HAP-1 (cell line): Measurements from ENCODE around the gene NECTIN2.
A peak's percentile ranks its signal among the peaks of the same experiment; 100 is the strongest.
"Not testable (repeated sequence)": the region's sequence is repeated elsewhere in the genome, so short reads cannot be mapped to it uniquely, and the experiment has no call there.

Experiments
- DNase-seq, 2 experiments: peaks; one replicate each; pipeline ENCODE4 v3.0.0-alpha.2; 2016 to 2020; ENCODE audit warnings: low spot score in 2 of 2
- H3K27me3 ChIP-seq: fragments of 250-450 bp; sonication (Bioruptor Pico); 2 replicates; pipeline ENCODE4 v1.5.1; 2020; ENCODE audit warnings: low read depth, mild to moderate bottlenecking, moderate library complexity
- H3K36me3 ChIP-seq: fragments of 250-450 bp; sonication (Bioruptor Pico); replicated peaks from 2 replicates; pipeline ENCODE4 v1.5.1; 2020; ENCODE audit warnings: mild to moderate bottlenecking
- H3K4me1 ChIP-seq: fragments of 250-450 bp; sonication (Bioruptor Pico); 2 replicates; pipeline ENCODE4 v1.5.1; 2020; ENCODE audit warnings: mild to moderate bottlenecking
- H3K4me3 ChIP-seq: fragments of 250-450 bp; sonication (Bioruptor Pico); 2 replicates; pipeline ENCODE4 v1.5.1; 2020; ENCODE audit warnings: mild to moderate bottlenecking, moderate library complexity
- H3K9me3 ChIP-seq: fragments of 250-450 bp; sonication (Bioruptor Pico); 2 replicates; pipeline ENCODE4 v1.5.1; 2020; ENCODE audit warnings: mild to moderate bottlenecking, moderate library complexity
- in situ Hi-C: fragments of 300-500 bp; cut with MboI; formaldehyde crosslinking; loops from 3 replicates; pipeline ENCODE4 v1.14.3; 2020; ENCODE audit warnings: low sequenced_read_pairs, inconsistent platforms, mixed read lengths

The NECTIN2 gene

GRCh38 chr19:44848812-44849447 lies 2.8 kb downstream of the NECTIN2 start:
- in situ Hi-C loops = loop anchor here (10.0 kb wide), 2 partner anchors 124 to 274 kb away; no protein-coding TSS in a partner anchor
- peak in 1 of 2 experiments; percentile 45 for DNase-seq
- peak overlapping the region; percentile 94 for H3K4me3 ChIP-seq

GRCh38 chr19:44850641-44851109 lies 4.6 kb downstream of the NECTIN2 start:
- peaks cover 17% of the 10 kb centered on the region for H3K36me3 ChIP-seq
- H3K4me3 ChIP-seq = no peak overlapping the region
- DNase-seq = no peak
- in situ Hi-C loops = no loop called here
- no peaks in the 10 kb centered on the region for H3K27me3 ChIP-seq
- no peaks in the 10 kb centered on the region for H3K9me3 ChIP-seq
- H3K4me1 ChIP-seq = peaks cover 14% of the 10 kb centered on the region

More at GRCh38 chr19:44848812-44849447, 2.8 kb downstream of the NECTIN2 start:
- Histone ChIP-seq H3K27me3 (no peaks in the 10 kb centered on the region), H3K4me1 (peaks cover 19% of the 10 kb centered on the region), H3K9me3 (no peaks in the 10 kb centered on the region), H3K36me3 (peaks cover 14% of the 10 kb centered on the region)

DNA sequence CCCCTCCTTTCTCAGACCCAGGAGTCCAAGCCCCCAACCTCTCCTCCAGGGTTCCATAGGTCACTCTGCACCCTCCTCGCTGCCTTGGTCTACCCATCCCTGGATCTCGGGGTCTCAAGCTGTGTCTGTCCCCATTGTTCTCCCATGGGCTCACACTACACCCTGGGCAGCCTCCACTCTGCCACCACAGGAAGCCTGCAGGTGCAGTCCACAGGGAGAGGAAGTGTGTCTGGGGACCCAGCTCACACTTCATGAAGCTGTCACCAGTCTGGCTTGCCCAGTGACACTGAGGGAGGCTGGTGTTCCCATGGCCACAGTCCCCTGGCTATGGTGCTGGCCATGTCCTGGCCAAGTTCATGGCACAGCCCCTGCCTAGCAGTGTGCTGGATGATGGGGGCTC lies 5.3 kb downstream of the NECTIN2 start:
- no peak for DNase-seq
- Histone ChIP-seq H3K36me3 (peaks cover 24% of the 10 kb centered on the region), H3K4me1 (peaks cover 14% of the 10 kb centered on the region), H3K9me3 (no peaks in the 10 kb centered on the region), H3K27me3 (no peaks in the 10 kb centered on the region), H3K4me3 (no peak overlapping the region)
- in situ Hi-C loops = no loop called here

DNA sequence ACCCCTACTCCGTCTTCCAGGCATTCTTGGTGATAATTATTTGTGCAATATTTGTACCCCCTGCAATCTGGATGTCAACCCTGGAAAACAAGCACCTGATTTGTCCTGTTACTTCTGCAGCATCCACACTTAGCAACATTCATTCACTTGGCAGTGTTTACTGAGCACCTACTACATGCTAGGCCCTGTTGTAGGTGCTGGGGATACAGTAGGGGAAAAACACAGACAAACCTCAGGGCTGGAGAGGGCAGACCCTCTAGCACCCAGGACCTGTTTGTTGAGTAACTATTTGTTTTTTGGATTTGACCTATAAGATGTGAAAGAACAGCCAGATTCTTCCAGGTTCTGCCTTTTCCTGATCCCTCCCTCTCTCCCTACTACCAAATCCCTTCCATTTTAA lies 9.5 kb downstream of the NECTIN2 start:
- DNase-seq = no peak
- Histone ChIP-seq H3K36me3 (peaks cover 32% of the 10 kb centered on the region), H3K4me1 (peaks cover 2% of the 10 kb centered on the region; the same call in 1 of the 2 replicates), H3K4me3 (no peak overlapping the region), H3K27me3 (no peaks in the 10 kb centered on the region), H3K9me3 (no peaks in the 10 kb centered on the region)
- in situ Hi-C loops = no loop called here

- Histone ChIP-seq H3K27me3 (no peaks in the 10 kb centered on the region), H3K4me3 (no peak overlapping the region), H3K9me3 (no peaks in the 10 kb centered on the region), H3K36me3 (peaks cover 35% of the 10 kb centered on the region), H3K4me1 (peaks cover 2% of the 10 kb centered on the region; the same call in 1 of the 2 replicates)
- in situ Hi-C loops = no loop called here
- no peak for DNase-seq
These were observed 10.5 kb downstream of the NECTIN2 start for GRCh38 chr19:44856421-44857083.

DNA sequence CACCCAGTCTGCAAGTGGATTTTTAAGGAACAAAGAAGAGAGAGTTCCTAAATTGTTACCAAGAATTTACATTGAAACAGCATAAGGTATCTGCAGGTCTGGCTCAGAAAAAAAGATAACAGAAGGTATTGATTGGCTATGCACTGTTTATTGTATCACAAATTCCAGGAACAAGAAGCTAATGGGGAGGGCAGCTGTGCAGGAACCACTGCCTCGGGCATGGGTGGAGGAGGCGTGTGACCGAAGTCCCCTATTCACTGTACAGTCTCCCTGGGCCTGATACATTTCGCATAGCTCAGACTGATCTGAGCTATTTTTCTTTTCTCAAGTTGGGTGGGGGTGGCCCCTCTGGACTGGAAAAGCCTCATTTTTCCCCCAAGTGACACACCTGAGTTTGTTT lies 11.7 kb downstream of the NECTIN2 start:
- Histone ChIP-seq H3K27me3 (no peaks in the 10 kb centered on the region), H3K4me3 (no peak overlapping the region), H3K4me1 (peaks cover 2% of the 10 kb centered on the region; the same call in 1 of the 2 replicates), H3K36me3 (peaks cover 35% of the 10 kb centered on the region), H3K9me3 (no peaks in the 10 kb centered on the region)
- in situ Hi-C loops = no loop called here
- peak; percentile 59 to 68 for DNase-seq

GRCh38 chr19:44861576-44861975 lies 15.5 kb downstream of the NECTIN2 start:
- DNase-seq, H3K27me3 ChIP-seq, in situ Hi-C loops, H3K4me1 ChIP-seq, H3K4me3 ChIP-seq, H3K9me3 ChIP-seq: not testable (repeated sequence)
- H3K36me3 ChIP-seq = peaks cover 37% of the 10 kb centered on the region

- no peaks in the 10 kb centered on the region for H3K9me3 ChIP-seq
- in situ Hi-C loops = no loop called here
- H3K4me1 ChIP-seq = no peaks in the 10 kb centered on the region
These were observed 17.9 kb downstream of the NECTIN2 start for GRCh38 chr19:44863990-44864389.

DNA sequence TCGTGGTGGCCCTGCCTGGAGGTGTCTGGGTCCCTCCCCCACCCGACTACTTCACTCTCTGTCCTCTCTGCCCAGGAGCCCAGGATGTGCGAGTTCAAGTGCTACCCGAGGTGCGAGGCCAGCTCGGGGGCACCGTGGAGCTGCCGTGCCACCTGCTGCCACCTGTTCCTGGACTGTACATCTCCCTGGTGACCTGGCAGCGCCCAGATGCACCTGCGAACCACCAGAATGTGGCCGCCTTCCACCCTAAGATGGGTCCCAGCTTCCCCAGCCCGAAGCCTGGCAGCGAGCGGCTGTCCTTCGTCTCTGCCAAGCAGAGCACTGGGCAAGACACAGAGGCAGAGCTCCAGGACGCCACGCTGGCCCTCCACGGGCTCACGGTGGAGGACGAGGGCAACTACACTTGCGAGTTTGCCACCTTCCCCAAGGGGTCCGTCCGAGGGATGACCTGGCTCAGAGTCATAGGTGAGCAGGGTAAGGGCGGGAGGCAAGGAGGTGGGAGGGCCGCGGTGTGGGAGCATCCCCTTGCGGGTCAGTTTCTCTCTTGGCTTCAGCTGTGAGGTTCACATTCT lies 19.2 kb downstream of the NECTIN2 start:
- no peak overlapping the region for H3K4me3 ChIP-seq
- H3K27me3 ChIP-seq = no peaks in the 10 kb centered on the region
- no peaks in the 10 kb centered on the region for H3K4me1 ChIP-seq
- DNase-seq = no peak
- H3K36me3 ChIP-seq = peaks cover 39% of the 10 kb centered on the region
- in situ Hi-C loops = no loop called here
- no peaks in the 10 kb centered on the region for H3K9me3 ChIP-seq

More at GRCh38 chr19:44863990-44864389, 17.9 kb downstream of the NECTIN2 start:
- no peaks in the 10 kb centered on the region for H3K27me3 ChIP-seq
- no peak overlapping the region for H3K4me3 ChIP-seq
- DNase-seq = no peak
- H3K36me3 ChIP-seq = peaks cover 49% of the 10 kb centered on the region

- peaks cover 40% of the 10 kb centered on the region for H3K36me3 ChIP-seq
- in situ Hi-C loops = no loop called here
- H3K27me3 ChIP-seq = no peaks in the 10 kb centered on the region
- H3K4me1 ChIP-seq = no peaks in the 10 kb centered on the region
- H3K4me3 ChIP-seq = no peak overlapping the region
- DNase-seq = no peak
- H3K9me3 ChIP-seq = no peaks in the 10 kb centered on the region
These were observed 20.6 kb downstream of the NECTIN2 start for GRCh38 chr19:44866664-44867063.

DNA sequence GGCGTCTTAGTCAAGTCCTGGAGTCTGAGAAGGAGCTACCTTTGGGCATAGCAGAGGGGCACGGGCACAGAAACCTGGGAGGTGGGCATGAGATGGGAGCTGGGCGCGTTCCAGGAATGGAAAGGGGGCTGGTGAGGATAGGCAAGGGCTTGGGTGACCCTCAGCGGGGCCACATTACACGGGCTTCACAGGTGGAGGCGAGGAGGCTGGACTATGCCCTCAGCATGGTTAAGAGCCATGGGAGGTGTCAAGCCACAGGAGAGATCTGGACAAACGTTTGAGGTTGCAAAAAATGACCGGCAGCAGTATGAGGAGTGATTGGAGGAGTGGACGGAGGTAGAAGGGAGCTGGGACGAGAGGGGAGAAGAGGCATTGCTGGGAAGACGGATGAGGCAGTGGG lies 21.5 kb downstream of the NECTIN2 start:
- Histone ChIP-seq H3K36me3 (peaks cover 47% of the 10 kb centered on the region), H3K27me3 (no peaks in the 10 kb centered on the region), H3K9me3 (no peaks in the 10 kb centered on the region), H3K4me3 (no peak overlapping the region), H3K4me1 (no peaks in the 10 kb centered on the region)
- in situ Hi-C loops = no loop called here
- no peak for DNase-seq

GRCh38 chr19:44869733-44870470 lies 23.8 kb downstream of the NECTIN2 start:
- Histone ChIP-seq H3K4me3 (no peak overlapping the region), H3K4me1 (no peaks in the 10 kb centered on the region), H3K9me3 (no peaks in the 10 kb centered on the region), H3K27me3 (no peaks in the 10 kb centered on the region), H3K36me3 (peaks cover 64% of the 10 kb centered on the region)
- no peak for DNase-seq
- in situ Hi-C loops = no loop called here

DNA sequence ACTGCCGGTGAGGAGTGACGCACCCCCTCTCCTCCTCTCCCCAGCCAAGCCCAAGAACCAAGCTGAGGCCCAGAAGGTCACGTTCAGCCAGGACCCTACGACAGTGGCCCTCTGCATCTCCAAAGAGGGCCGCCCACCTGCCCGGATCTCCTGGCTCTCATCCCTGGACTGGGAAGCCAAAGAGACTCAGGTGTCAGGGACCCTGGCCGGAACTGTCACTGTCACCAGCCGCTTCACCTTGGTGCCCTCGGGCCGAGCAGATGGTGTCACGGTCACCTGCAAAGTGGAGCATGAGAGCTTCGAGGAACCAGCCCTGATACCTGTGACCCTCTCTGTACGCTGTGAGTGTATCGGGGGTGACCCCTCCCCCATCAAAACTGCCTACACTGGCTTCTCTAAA lies 25.7 kb downstream of the NECTIN2 start:
- no peak for DNase-seq
- H3K36me3 ChIP-seq = peaks cover 69% of the 10 kb centered on the region
- in situ Hi-C loops = no loop called here
- no peaks in the 10 kb centered on the region for H3K9me3 ChIP-seq
- H3K4me1 ChIP-seq = no peaks in the 10 kb centered on the region
- H3K4me3 ChIP-seq = no peak overlapping the region
- no peaks in the 10 kb centered on the region for H3K27me3 ChIP-seq
